HCT116 (cell line): ENCODE data around the gene ADAMTS15. TPM values are rescaled to one million over a fixed set of nuclear protein-coding genes. Genes with fewer than 3 reads are reported as not detected.

ENCODE experiments used
- ATAC-seq: fragments of 200-7000 bp; cut with Tn5 transposase; 2 replicates; pipeline ENCODE4 v1.9.1; 2020; ENCODE audit warnings: mild to moderate bottlenecking, moderate library complexity
- BruUV-seq: library from RNA; stranded (reverse); fragments of 400-500 nt; replicated peaks from 2 replicates; lab custom pipeline; 2021; lab: Mats Ljungman, UMichigan
- CTCF ChIA-PET: fragments of 300-600 bp; sonication (Branson Sonifier 250); formaldehyde crosslinking; loops from one replicate; lab custom pipeline; 2021; ENCODE audit warnings: antibody characterized with exemption; lab: Charles Lee
- POLR2A ChIA-PET: fragments of 300-600, 350-600 bp; sonication (Branson Sonifier 250); formaldehyde crosslinking; loops from one replicate; lab custom pipeline; 2021; ENCODE audit warnings: antibody characterized with exemption; lab: Charles Lee
- RAD21 ChIA-PET, 2 experiments: fragments of 300-600 bp; sonication (Branson Sonifier 250); formaldehyde crosslinking; loops; one replicate each; lab custom pipeline; 2023; ENCODE audit warnings: low total read pairs in 2 of 2; ENCODE audit not compliant: uncharacterized antibody in 2 of 2, unreplicated experiment in 2 of 2, low non-redundant PET in 1 of 2; lab: Charles Lee
- DNase-seq: peaks from one replicate; pipeline ENCODE4 v3.0.0-alpha.2; 2010; ENCODE audit warnings: low read depth, low spot score
- H2AFZ ChIP-seq: fragments of 200-600 bp; shearing (Covaris generic), sonication (generic); 2 replicates; pipeline ENCODE4 v1.6.1; 2017; ENCODE audit warnings: low read depth, mixed run types, mixed read lengths, antibody characterized with exemption, low read length; ENCODE audit not compliant: poor library complexity, severe bottlenecking
- H3K27ac ChIP-seq: 2 replicates; pipeline ENCODE4 v1.5.1; 2012; ENCODE audit warnings: low read depth, low read length
- H3K27me3 ChIP-seq: fragments of 200-600 bp; sonication (generic); 2 replicates; pipeline ENCODE4 v1.6.1; 2016; ENCODE audit warnings: mixed run types, low read length, mixed read lengths; ENCODE audit not compliant: insufficient read depth
- H3K36me3 ChIP-seq, 2 experiments: fragments of 200-500 bp in 1 of 2; fragments of 200-600 bp in 1 of 2; sonication (Bioruptor generic) in 1 of 2; sonication (generic) in 1 of 2; 2 replicates each; pipeline versions ENCODE4 v1.5.1 to v1.6.1; 2014 to 2016; ENCODE audit warnings: low read length in 2 of 2, inconsistent platforms in 1 of 2, mixed read lengths in 1 of 2, mixed run types in 1 of 2; ENCODE audit not compliant: insufficient read depth in 2 of 2, control insufficient read depth in 1 of 2
- H3K4me1 ChIP-seq, 2 experiments: fragments of 200-600 bp in 1 of 2; sonication (generic) in 1 of 2; 2 replicates each; pipeline versions ENCODE4 v1.5.1 to v1.6.1; 2012 to 2017; ENCODE audit warnings: low read length in 2 of 2, inconsistent platforms in 1 of 2, mild to moderate bottlenecking in 1 of 2, mixed read lengths in 1 of 2, mixed run types in 1 of 2, moderate library complexity in 1 of 2; ENCODE audit not compliant: insufficient read depth in 2 of 2, control insufficient read depth in 1 of 2
- H3K4me2 ChIP-seq: fragments of 200-600 bp; sonication (generic); 2 replicates; pipeline ENCODE4 v1.6.1; 2017; ENCODE audit warnings: mixed run types, low read length, mixed read lengths
- H3K4me3 ChIP-seq, 2 experiments: fragments of 200-600 bp in 1 of 2; sonication (generic) in 1 of 2; replicated peaks in 1 of 2; 2 replicates each; pipeline ENCODE4 v1.5.1; 2011 to 2016; ENCODE audit warnings: low read length in 2 of 2, control low read depth in 1 of 2, low read depth in 1 of 2, mild to moderate bottlenecking in 1 of 2, mixed read lengths in 1 of 2, mixed run types in 1 of 2
- H3K79me2 ChIP-seq: fragments of 200-600 bp; sonication (generic); 2 replicates; pipeline ENCODE4 v1.6.1; 2017; ENCODE audit warnings: mild to moderate bottlenecking, mixed run types, low read length, moderate library complexity, mixed read lengths; ENCODE audit not compliant: insufficient read depth
- H3K9ac ChIP-seq: fragments of 200-600 bp; sonication (generic); 2 replicates; pipeline ENCODE4 v1.6.1; 2016; ENCODE audit warnings: low read length, mixed read lengths
- H3K9me2 ChIP-seq: fragments of 200-600 bp; sonication (generic), shearing (Covaris generic); 2 replicates; pipeline ENCODE4 v1.6.1; 2017; ENCODE audit warnings: mixed run types, mild to moderate bottlenecking, moderate library complexity; ENCODE audit not compliant: insufficient read depth
- H3K9me3 ChIP-seq, 2 experiments: fragments of 200-500 bp in 1 of 2; fragments of 200-600 bp in 1 of 2; sonication (Bioruptor generic) in 1 of 2; sonication (generic) in 1 of 2; 2 replicates each; pipeline ENCODE4 v1.6.1; 2014 to 2017; ENCODE audit warnings: low read length in 2 of 2, mixed read lengths in 2 of 2, inconsistent platforms in 1 of 2, low read depth in 1 of 2, mild to moderate bottlenecking in 1 of 2, mixed run types in 1 of 2, moderate library complexity in 1 of 2; ENCODE audit not compliant: control insufficient read depth in 1 of 2, insufficient read depth in 1 of 2
- H4K20me1 ChIP-seq: fragments of 200-600 bp; sonication (generic), shearing (Covaris generic); 2 replicates; pipeline ENCODE4 v1.6.1; 2017; ENCODE audit warnings: mixed run types, mild to moderate bottlenecking, moderate library complexity; ENCODE audit not compliant: insufficient read depth
- ATF3 ChIP-seq: IDR thresholded peaks from 2 replicates; pipeline ENCODE4 v1.6.1; 2012
- CBX3 ChIP-seq: IDR thresholded peaks from 2 replicates; pipeline ENCODE4 v1.6.1; 2012; ENCODE audit warnings: low read depth
- CEBPB ChIP-seq: IDR thresholded peaks from 2 replicates; pipeline ENCODE4 v1.6.1; 2012; ENCODE audit warnings: low read depth
- CTCF ChIP-seq, 3 experiments: fragments of 200-600 bp in 1 of 3; sonication (generic) in 1 of 3; IDR thresholded peaks in 2 of 3; conservative IDR thresholded peaks in 1 of 3; 2 replicates each; pipeline ENCODE4 v1.5.1; 2012 to 2017; ENCODE audit warnings: low read depth in 2 of 3, low read length in 2 of 3, antibody characterized with exemption in 1 of 3, borderline replicate concordance in 1 of 3, control low read depth in 1 of 3, mild to moderate bottlenecking in 1 of 3, mixed read lengths in 1 of 3, mixed run types in 1 of 3, moderate library complexity in 1 of 3; ENCODE audit not compliant: insufficient read depth in 1 of 3
- EGR1 ChIP-seq: IDR thresholded peaks from 2 replicates; pipeline ENCODE4 v1.6.1; 2012; ENCODE audit warnings: low read depth
- ELF1 ChIP-seq: IDR thresholded peaks from 2 replicates; pipeline ENCODE4 v1.6.1; 2012; ENCODE audit warnings: low read depth, borderline replicate concordance
- EZH2phosphoT487 ChIP-seq: fragments of 200-600 bp; IDR thresholded peaks from 2 replicates; pipeline ENCODE4 v1.6.1; 2018; ENCODE audit warnings: antibody characterized with exemption, borderline replicate concordance
- JUND ChIP-seq: IDR thresholded peaks from 2 replicates; pipeline ENCODE4 v1.6.1; 2012
- MAX ChIP-seq: IDR thresholded peaks from 2 replicates; pipeline ENCODE4 v1.6.1; 2012
- POLR2A ChIP-seq: IDR thresholded peaks from 2 replicates; pipeline ENCODE4 v1.7.0; 2011; ENCODE audit warnings: borderline replicate concordance; ENCODE audit not compliant: insufficient read depth, insufficient read length; ENCODE audit errors: extremely low read depth
- REST ChIP-seq: IDR thresholded peaks from 2 replicates; pipeline ENCODE4 v1.6.1; 2012; ENCODE audit warnings: low read depth
- SIN3A ChIP-seq: IDR thresholded peaks from 2 replicates; pipeline ENCODE4 v1.6.1; 2012; ENCODE audit warnings: low read depth
- SP1 ChIP-seq: IDR thresholded peaks from 2 replicates; pipeline ENCODE4 v1.6.1; 2012; ENCODE audit warnings: low read depth
- SRF ChIP-seq: IDR thresholded peaks from 2 replicates; pipeline ENCODE4 v1.6.1; 2012; ENCODE audit warnings: low read depth
- TCF7L2 ChIP-seq: IDR thresholded peaks from 2 replicates; pipeline ENCODE4 v1.7.0; 2011; ENCODE audit warnings: borderline replicate concordance, inconsistent platforms; ENCODE audit not compliant: insufficient read depth, insufficient read length; ENCODE audit errors: extremely low read depth
- YY1 ChIP-seq: IDR thresholded peaks from 2 replicates; pipeline ENCODE4 v1.6.1; 2011; ENCODE audit warnings: low read length, low read depth, moderate library complexity, mild to moderate bottlenecking; ENCODE audit not compliant: insufficient replicate concordance; ENCODE audit errors: extremely low read depth
- ZFX ChIP-seq: fragments of 450-650 bp; IDR thresholded peaks from 2 replicates; pipeline ENCODE4 v1.6.1; 2017
- ZNF274 ChIP-seq: fragments of 200-500 bp; sonication (Bioruptor generic); IDR thresholded peaks from 2 replicates; pipeline ENCODE4 v1.6.1; 2014; ENCODE audit warnings: mild to moderate bottlenecking, low read depth, low read length, inconsistent platforms
- intact Hi-C: fragments of 100-400 bp; cut with micrococcal nuclease; formaldehyde crosslinking; loops from 2 replicates; pipeline ENCODE4 v1.10.0; 2022
- total RNA-seq: library from RNA; stranded (reverse); gene quantifications from one replicate; pipeline ENCODE4 v1.2.1, GENCODE V29; 2021; ENCODE audit not compliant: unreplicated experiment

The ADAMTS15 gene
- total RNA-seq, 1 experiment from 2014 or later: 0.44 TPM

- no peak overlapping the region for H3K27ac ChIP-seq
- ChIA-PET CTCF (no interaction called here), RAD21 (no interaction called here), POLR2A (no interaction called here)
- no peaks in the 10 kb centered on the region for H3K4me1 ChIP-seq
- H3K79me2 ChIP-seq: no peaks in the 10 kb centered on the region
- H3K4me2 ChIP-seq: no peak overlapping the region
- H2AFZ ChIP-seq: no peak overlapping the region
- DNase-seq (no peak), ATAC-seq (no peak)
- no peaks in the 10 kb centered on the region for H3K36me3 ChIP-seq
- H3K9me3 ChIP-seq: no peaks in the 10 kb centered on the region
- H4K20me1 ChIP-seq: no peaks in the 10 kb centered on the region
- intact Hi-C loops: no loop called here
- H3K9me2 ChIP-seq: no peaks in the 10 kb centered on the region
- H3K9ac ChIP-seq: no peak overlapping the region
- H3K27me3 ChIP-seq: no peaks in the 10 kb centered on the region
- no TSS peak for BruUV-seq
- H3K4me3 ChIP-seq: no peak overlapping the region
- no peak for TF ChIP-seq CBX3
- no peak for TF ChIP-seq SP1
- no peak for TF ChIP-seq CTCF (IDR thresholded peaks at IDR 0.05 in 2 of 3, conservative IDR thresholded peaks at IDR 0.05 in 1 of 3; ENCODE audit: borderline replicate concordance in 1 of 3, insufficient read depth in 1 of 3, low read depth in 2 of 3, low read length in 2 of 3)
- TF ChIP-seq CEBPB: no peak
- TF ChIP-seq YY1: no peak
- TF ChIP-seq ELF1: no peak
- TF ChIP-seq EGR1: no peak
- no peak for TF ChIP-seq SIN3A
- TF ChIP-seq TCF7L2: no peak
- TF ChIP-seq MAX: no peak
- TF ChIP-seq ZFX: no peak
- no peak for TF ChIP-seq REST
- no peak for TF ChIP-seq POLR2A
- TF ChIP-seq SRF: no peak
- TF ChIP-seq EZH2phosphoT487: no peak
- TF ChIP-seq JUND: no peak
- TF ChIP-seq ZNF274: no peak
- TF ChIP-seq ATF3: no peak
Measured at GRCh38 chr11:130458410-130458729, 9.9 kb downstream of the ADAMTS15 start.
